ENCODE data around the gene COPE.

COPE gene

GRCh38 chr19:18895038-18895823 lies 24.0 kb downstream of the COPE start:
- no peak for DNase-seq (ENCODE audit: low read depth)

GRCh38 chr19:18894254-18895037 lies 24.7 kb downstream of the COPE start:
- DNase-seq (ENCODE audit: low read depth), result no peak

GRCh38 chr19:18893587-18894253 lies 25.5 kb downstream of the COPE start:
- DNase-seq (ENCODE audit: low read depth), result no peak

- DNase-seq (ENCODE audit: low read depth), result no peak
These were observed 29.0 kb downstream of the COPE start for GRCh38 chr19:18889949-18890745.

GRCh38 chr19:18886972-18887371 lies 32.2 kb downstream of the COPE start:
- no peak for DNase-seq (ENCODE audit: low read depth)

- DNase-seq (ENCODE audit: low read depth), result no peak
These were observed 35.5 kb downstream of the COPE start for GRCh38 chr19:18883526-18884304.

- DNase-seq (ENCODE audit: low read depth), result no peak
These were observed 37.7 kb downstream of the COPE start for GRCh38 chr19:18881491-18881890.

GRCh38 chr19:18879579-18880373 lies 39.4 kb downstream of the COPE start:
- DNase-seq (ENCODE audit: low read depth), result no peak

- DNase-seq (ENCODE audit: low read depth), result no peak
These were observed 40.2 kb downstream of the COPE start for GRCh38 chr19:18878858-18879578.

GRCh38 chr19:18878058-18878797 lies 41.0 kb downstream of the COPE start:
- no peak for DNase-seq (ENCODE audit: low read depth)

GRCh38 chr19:18876865-18877264 lies 42.3 kb downstream of the COPE start:
- no peak for DNase-seq (ENCODE audit: low read depth)

GRCh38 chr19:18875726-18876125 lies 43.5 kb downstream of the COPE start:
- DNase-seq (ENCODE audit: low read depth), result no peak

- DNase-seq (ENCODE audit: low read depth), result no peak
These were observed 47.6 kb downstream of the COPE start for GRCh38 chr19:18871543-18871942.

- no peak for DNase-seq (ENCODE audit: low read depth)
These were observed 48.5 kb downstream of the COPE start for GRCh38 chr19:18870531-18871172.

GRCh38 chr19:18869781-18870530 lies 49.2 kb downstream of the COPE start:
- no peak for DNase-seq (ENCODE audit: low read depth)

GRCh38 chr19:18869023-18869618 lies 50.1 kb downstream of the COPE start:
- DNase-seq (ENCODE audit: low read depth), result no peak

- DNase-seq (ENCODE audit: low read depth), result no peak
These were observed 50.7 kb downstream of the COPE start for GRCh38 chr19:18868380-18869022.
